Stimulated activated CD4-positive, alpha-beta T cell treated with anti-CD3 and anti-CD28 coated beads, Interleukin-1b, Interleukin-23, amount 100 ng/mL, for 48 hours (primary cell): ENCODE measurements around the gene CCDC149.

Source experiments
- DNase-seq: peaks from one replicate; pipeline ENCODE4 v3.0.0-alpha.2; 2020

The CCDC149 gene

GRCh38 chr4:24912252-24913118, at the start of gene CCDC149:
CCDC149 (minus strand) TSS chr4:24913042; CDS start chr4:24912864, 178 bp downstream.
- no peak for DNase-seq

- DNase-seq = no peak
Observed at GRCh38 chr4:24957886-24958285, 45.0 kb upstream of the CCDC149 start.

- DNase-seq = no peak
Observed at GRCh38 chr4:24956763-24957162, 43.9 kb upstream of the CCDC149 start.

DNA sequence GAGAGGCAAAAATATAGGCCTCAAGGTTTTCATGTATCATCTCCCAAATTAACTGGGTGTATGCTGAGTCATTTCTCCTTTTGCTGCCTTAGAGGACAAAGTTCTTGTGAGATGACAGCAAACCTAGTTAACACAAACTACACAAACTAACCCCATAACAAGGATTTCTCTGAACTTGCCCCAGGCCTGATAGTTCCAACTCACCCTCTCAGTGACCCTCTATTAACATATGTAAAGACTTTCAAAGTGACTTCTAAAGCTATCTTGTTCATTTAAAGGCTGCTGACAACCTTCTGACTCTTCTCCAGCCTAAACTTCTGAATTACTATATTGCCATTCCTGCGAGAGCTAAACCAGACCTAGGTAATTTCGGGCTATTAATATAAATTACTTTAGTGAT, 43.2 kb upstream of the CCDC149 start:
- no peak for DNase-seq

DNA sequence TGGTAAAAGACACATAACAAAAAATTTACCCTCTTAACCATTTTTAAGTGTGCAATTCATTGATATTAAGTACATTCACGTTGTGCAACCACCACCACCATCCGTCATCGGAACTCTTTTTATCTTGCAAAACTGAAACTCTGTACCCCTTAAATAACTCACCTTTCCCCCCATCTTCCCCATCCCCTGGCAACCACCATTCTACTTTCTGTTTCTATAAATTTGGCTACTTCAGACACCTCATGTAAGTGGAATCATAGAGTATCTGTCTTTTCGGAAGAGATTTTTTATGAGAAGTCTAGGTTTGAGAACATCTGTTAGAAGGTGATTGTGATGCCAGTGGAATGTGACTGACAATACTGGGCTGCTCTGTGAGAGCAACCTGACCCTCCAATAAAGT, 39.8 kb upstream of the CCDC149 start:
- DNase-seq = no peak

DNA sequence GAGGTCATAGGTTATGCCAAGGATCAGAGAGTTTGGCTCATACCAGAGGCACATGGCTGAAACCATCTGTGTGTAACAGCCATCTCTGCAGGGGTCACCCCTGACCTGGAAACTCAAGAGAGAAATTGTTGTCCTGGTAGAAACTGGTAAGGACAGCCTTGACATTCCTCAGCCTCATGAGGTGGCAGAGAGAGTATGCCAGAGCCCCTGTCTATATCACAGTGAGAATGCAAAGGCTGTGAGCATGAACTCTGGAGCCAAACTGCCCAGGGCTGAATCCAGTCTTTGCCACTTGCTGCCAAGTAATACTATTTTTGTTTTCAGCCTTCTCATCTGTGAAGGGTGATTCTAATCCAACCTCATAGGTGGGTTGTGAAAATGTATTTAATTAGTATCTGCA, 37.1 kb upstream of the CCDC149 start:
- DNase-seq = no peak

DNA sequence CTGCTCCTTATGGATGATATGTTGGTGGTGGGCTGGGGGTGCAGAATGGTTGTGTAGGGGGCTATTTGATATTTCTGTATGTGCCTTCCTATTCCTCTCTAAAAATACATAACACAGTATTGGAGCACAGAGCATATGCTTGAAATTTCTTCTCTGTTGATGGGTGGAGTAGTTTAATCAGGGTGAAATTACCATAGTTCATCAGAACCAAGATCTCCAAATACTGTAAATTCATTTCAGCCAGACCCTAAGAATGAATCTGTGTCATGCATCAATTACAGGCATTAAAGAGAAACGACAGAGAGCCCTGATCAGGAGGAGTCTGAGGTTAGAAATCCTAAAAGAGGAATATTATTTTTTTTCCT, 25.1 kb upstream of the CCDC149 start:
- DNase-seq = no peak

DNA sequence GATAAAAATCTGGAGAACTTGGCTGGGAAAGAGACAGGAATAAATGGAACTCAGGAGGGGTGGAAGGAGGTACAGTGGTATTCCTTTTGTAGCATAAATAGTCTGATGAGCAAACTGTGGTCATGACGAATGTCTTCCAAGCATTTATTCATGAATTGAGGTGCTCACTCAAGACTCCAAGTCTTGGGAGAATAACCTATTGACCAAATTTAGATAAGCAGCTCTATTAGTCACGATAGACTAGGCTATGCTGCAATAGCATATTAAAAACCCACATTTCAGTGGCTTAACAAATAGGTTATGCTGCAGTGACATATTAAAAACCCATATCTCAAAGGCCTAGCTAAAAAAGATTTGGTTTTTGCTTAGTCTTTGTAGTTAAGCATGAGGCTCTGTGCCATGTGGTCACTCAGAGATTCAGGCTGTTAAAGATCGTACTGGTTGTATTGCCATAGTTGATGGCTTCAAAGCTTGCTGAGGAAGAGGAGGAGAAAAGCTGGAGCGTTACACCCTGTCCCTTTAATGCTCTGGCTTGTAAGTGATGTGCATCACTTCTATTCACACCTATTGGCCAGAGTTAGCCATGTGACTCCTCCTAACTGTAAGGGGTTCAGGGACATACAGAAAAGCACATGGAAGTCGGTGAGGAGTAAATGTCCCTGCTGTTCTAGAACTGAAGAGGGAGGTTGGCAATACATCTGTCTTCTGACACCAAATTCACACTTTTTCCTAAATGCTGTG, 24.5 kb upstream of the CCDC149 start:
- no peak for DNase-seq

- no peak for DNase-seq
Observed at GRCh38 chr4:24935856-24936255, 23.0 kb upstream of the CCDC149 start.

DNA sequence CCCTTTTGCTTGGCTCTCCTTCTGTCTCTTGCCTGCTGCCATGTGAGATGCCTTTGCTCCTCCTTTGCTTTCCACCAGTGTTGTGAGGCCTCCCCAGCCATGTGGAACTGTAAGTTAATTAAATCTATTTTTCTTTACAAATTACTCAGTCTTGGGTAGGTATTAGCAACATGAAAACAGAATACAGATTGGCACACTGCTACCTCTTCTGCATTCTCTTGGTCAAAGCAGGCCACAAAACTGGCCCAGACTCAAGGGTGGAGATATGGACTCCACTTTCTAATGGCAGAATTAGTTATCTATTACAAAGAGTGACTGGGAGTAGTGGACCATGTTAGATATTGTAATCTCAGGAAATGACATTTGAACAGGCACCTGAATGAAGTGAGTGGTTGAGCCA, 21.5 kb upstream of the CCDC149 start:
- DNase-seq = no peak

- no peak for DNase-seq
Observed at GRCh38 chr4:24933684-24934275, 20.9 kb upstream of the CCDC149 start.

DNA sequence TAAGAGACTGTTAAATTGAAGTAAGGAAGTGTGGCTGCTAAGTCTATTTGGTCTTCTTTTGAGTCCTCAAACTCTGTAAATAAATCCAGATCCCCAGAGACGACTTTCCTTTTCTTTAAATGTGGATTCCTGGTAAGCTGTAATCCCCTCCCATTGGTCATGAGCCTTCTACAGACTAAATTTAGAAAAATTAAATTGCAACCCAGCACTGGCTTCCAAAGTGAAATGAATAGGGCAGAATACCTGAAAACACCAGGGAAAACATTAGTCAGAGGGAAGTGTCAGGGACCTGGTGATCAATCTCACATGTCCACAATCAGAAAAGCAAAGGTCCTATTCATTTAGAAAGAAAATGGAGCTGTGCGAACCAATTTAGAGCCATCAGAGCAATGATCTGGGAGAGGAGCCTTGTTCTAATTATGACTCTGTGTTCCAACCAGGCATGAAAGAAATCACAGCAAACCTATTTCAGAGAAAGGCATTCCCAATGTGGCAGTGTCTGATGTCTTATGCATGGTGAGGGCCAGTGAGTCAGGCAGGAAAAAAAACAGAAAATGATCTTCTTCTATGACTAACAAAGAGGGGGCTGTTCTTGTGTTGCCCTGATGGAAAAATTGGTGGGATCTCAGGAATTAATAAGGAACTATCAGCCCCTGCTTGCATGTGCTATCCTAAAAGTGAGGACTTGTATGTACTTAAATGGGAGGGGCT, 19.8 kb upstream of the CCDC149 start:
- no peak for DNase-seq

- DNase-seq = no peak
Observed at GRCh38 chr4:24930151-24930550, 17.3 kb upstream of the CCDC149 start.

GRCh38 chr4:24928708-24929107, 15.9 kb upstream of the CCDC149 start:
- DNase-seq = no peak

- no peak for DNase-seq
Observed at GRCh38 chr4:24927049-24927448, 14.2 kb upstream of the CCDC149 start.

DNA sequence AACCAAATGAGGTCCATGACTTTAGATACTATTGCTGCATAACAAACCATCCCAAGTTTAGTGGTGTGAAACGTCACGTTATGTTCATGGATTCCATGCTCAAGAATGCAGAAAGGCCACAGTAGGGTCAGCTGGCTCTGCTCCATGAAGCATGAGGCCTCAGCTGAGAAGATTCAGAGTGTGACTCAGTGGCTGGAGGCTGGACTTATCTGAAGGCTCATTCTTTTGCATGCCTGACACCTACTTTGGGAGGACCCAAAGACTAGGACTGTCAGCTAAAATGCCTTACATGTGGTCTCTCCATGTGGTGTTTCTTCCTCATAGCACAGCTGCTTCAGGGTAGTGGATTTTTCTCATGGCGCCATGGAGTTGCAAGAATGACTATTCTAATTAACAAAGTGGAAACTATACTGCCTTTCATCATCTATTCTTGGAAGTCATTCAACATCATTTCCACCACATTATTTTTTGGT, 11.5 kb upstream of the CCDC149 start:
- DNase-seq = no peak

GRCh38 chr4:24923550-24923949, 10.7 kb upstream of the CCDC149 start:
- no peak for DNase-seq

DNA sequence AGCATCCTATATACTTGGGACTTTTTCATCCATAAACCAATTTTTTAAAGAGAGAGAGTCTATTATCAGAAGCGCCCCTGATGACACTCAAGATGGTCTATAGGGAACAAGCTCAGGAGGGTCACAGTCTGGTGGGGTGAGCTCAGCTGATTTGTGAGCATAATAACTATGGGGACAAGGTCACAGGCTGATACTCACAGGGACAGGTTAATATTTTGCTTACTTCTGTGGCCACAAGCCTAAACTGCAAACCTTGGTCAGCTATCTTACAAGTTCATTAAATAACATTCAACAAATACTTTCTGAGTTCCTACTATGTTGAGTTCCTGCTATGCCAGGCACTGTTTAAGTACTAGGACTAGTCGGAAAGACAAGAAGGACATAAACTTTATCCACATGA, 10.2 kb upstream of the CCDC149 start:
- DNase-seq = no peak

DNA sequence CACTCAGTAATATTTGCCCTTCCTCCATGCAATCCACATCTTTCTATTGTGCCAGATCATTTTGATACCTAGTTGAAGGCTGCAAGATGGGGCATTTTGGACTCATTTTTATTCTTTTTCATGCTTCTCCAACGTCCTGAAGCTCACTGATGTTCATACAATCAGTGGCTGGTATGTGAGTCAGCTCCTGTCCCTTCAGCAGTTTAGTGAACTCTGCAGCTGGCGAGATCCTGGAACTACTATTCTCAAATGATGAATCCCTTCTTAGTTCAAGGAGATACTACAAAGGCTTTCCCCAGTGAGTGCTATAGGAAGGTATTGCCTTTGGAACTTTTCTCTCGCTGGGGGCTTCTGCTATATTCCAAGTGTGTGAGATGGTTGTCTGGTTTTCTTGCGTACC, 9.6 kb upstream of the CCDC149 start:
- no peak for DNase-seq

DNA sequence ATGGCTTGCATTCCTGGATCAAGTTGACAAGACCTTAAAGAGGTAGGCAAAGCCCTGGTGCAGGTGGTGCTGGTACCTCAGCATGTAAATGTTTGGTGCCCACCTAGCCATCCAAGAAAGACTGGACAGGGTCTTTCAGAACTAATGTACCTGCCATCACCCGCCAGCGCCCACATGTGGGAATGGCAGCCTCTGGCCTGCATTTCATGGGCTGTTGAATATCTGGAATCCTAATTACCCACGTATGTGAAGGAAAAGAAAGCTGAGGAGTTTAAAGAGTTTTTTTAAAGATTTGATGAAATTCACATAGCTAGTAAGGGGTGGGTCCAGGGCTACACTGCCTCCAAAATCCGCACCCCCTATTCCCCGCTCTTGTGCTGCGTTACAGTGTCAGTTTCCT, 8.6 kb upstream of the CCDC149 start:
- no peak for DNase-seq

- no peak for DNase-seq
Observed at GRCh38 chr4:24920008-24920407, 7.2 kb upstream of the CCDC149 start.

DNA sequence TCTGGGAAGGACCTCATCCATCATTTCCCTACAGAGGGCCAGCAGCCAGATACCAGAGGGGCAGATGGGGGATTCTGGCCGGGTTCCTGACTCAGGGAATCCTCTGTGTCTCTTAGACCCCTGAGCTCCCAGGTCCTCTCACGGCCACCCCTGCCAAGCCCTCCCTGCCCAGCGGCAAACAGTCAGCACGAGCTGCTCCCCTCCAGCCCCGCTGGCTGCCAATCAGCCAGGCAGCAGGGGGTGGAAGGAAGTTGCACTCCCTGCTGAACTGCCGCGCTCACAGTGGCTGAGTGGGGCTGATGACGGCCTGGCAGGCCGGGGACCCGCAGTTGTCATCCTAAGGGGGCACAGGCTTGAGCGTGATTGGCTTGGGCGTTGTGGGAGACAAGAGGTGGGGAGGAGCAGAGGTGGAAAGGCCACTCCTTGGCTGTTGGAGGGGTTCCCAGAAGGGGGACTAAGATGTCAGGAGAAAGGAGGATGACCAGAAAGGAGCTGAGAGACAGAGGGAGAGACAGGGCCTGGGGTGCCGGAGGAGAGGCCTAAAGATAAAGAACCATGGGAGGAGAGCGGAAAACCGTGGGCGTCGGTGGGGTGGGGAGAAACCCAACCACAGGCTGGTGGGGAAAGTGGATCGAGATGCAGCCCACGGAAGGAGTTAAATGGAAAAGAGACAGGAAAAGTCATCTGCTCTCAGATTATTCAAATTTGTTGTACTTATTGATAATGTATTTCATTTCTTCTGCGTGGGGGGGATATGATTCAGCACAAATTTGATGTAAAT, 4.4 kb upstream of the CCDC149 start:
- DNase-seq = no peak
